Cardiac muscle cell (in vitro differentiated cells and primary cell): Measurements from ENCODE around the gene RNF13. TPM values are rescaled to one million over a fixed set of nuclear protein-coding genes. Genes with fewer than 3 reads are reported as not detected.

ENCODE experiments used
- DNase-seq, 2 donors: peaks; one replicate each; pipeline versions ENCODE4 v3.0.0 to v3.0.0-alpha.2; 2010 to 2017; ENCODE audit warnings: low read depth in 1 of 2, low spot score in 1 of 2
- H3K27ac ChIP-seq: fragments of 200-600 bp; sonication (generic); 2 replicates; pipeline ENCODE4 v1.5.1; 2016
- H3K27me3 ChIP-seq: fragments of 200-600 bp; sonication (generic); 2 replicates; pipeline ENCODE4 v1.6.0; 2016; ENCODE audit warnings: control low read depth
- H3K36me3 ChIP-seq: fragments of 200-600 bp; sonication (generic); 2 replicates; pipeline ENCODE4 v1.5.1; 2016; ENCODE audit warnings: control low read depth
- H3K4me1 ChIP-seq: fragments of 200-600 bp; sonication (generic); 2 replicates; pipeline ENCODE4 v1.8.1; 2017; ENCODE audit warnings: low read depth, mild to moderate bottlenecking, mixed run types
- H3K4me3 ChIP-seq: fragments of 200-600 bp; sonication (generic); 2 replicates; pipeline ENCODE4 v1.5.1; 2016; ENCODE audit warnings: mild to moderate bottlenecking
- H3K9me3 ChIP-seq: fragments of 200-600 bp; sonication (generic); 2 replicates; pipeline ENCODE4 v1.5.1; 2017; ENCODE audit warnings: low read depth, mild to moderate bottlenecking, control low read depth
- CTCF ChIP-seq: IDR thresholded peaks from 2 replicates; pipeline ENCODE4 v1.5.1; 2012; ENCODE audit warnings: low read depth, mild to moderate bottlenecking, low read length
- polyA plus RNA-seq: library from polyadenylated mRNA; unstranded; fragments of >200 nt; fragmentation: Nextera tagmentation; extraction: Ambion mirVana; gene quantifications from 2 replicates; pipeline ENCODE4 v1.2.1, GENCODE V29; 2016
- total RNA-seq: library from RNA; depleted of rRNA; stranded (reverse); fragments of >200 nt; gene quantifications from 2 replicates; pipeline ENCODE4 v1.2.3, GENCODE V29; 2016

RNF13 gene
- total and polyA plus RNA-seq, 2 experiments from 2014 or later: 15.9 to 44.7 TPM

DNA sequence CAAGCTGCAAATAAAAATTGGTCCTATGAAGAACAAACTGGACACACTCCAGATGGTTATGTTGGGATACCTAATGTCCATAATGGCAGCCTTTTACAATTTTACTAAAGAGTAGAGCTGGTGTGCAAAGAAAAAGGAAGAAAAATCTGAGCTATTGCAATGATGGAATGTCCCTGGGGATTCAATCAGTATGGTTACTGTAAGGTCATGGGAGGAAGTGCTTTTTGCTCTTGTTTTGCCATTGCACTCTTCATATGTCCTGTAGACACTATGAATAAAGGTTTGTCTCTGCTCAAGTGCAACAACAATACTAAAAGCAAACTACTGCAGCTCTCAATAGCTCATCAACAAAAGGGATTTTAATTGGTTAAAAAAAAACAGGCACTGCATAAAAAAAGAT lies 152.3 kb downstream of the RNF13 start:
- Histone ChIP-seq H3K27me3 (no peaks in the 10 kb centered on the region), H3K27ac (no peak overlapping the region), H3K36me3 (peaks cover 10% of the 10 kb centered on the region), H3K4me1 (peaks cover 24% of the 10 kb centered on the region), H3K9me3 (no peaks in the 10 kb centered on the region), H3K4me3 (no peak overlapping the region)
- TF ChIP-seq CTCF: no peak
- DNase-seq: peak in 1 of 2 donors; percentile 44

DNA sequence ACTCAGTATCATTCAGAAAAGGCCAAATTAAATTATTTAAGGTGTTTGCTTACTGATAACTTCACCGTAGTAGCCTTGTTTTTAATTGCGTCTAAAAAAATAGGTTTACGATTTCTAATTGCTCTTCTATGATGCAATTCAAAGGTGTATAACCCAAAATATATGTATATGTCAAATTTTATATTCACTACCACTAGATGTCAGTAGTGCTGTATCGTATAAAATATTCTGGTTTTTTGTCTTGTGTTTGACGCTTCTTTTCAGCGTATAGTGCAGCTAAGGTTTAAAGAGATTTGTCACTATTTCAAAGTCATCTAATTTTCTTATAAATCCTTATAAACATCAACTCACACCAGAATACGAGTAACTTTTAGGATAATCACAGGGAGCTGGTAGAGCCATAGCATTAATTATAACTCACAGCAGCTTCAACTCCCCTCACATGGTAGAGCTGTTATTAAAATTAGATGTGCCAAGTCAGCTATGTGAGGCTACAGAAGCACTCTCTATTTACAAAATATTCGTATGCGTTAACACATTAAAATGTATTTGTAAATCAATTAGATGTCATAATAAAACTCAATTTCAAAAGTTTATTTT lies 154.2 kb downstream of the RNF13 start:
- Histone ChIP-seq H3K4me1 (peaks cover 25% of the 10 kb centered on the region), H3K9me3 (no peaks in the 10 kb centered on the region), H3K27ac (no peak overlapping the region), H3K36me3 (peaks cover 10% of the 10 kb centered on the region), H3K4me3 (no peak overlapping the region), H3K27me3 (no peaks in the 10 kb centered on the region)
- TF ChIP-seq CTCF: peak; percentile 44
- DNase-seq: peak; percentile 37 to 71

DNA sequence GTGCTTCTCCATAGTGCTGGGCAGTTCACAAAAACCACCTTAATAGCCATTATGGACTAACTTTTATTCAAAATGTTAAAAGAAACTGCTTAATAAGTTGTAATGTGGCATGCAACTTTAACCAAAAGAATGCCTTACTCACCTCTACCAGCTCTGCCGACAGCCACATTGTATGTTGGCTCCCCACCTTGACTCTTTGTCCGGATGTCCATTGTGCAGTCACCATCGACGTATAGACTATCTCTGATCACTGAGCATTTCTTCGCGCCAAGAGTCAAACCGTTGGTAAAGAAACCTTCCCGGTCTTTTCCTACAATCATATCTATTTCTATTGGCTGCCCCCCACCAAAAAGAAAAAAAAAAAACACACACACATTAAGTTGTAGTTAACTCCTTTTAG lies 155.2 kb downstream of the RNF13 start:
- peaks cover 29% of the 10 kb centered on the region for H3K4me1 ChIP-seq
- peaks cover 10% of the 10 kb centered on the region for H3K36me3 ChIP-seq
- no peak for TF ChIP-seq CTCF
- peak in 1 of 2 donors; percentile 2 for DNase-seq
- no peaks in the 10 kb centered on the region for H3K9me3 ChIP-seq
- H3K4me3 ChIP-seq: peak overlapping the region; percentile 79
- H3K27me3 ChIP-seq: no peaks in the 10 kb centered on the region
- peak overlapping the region; percentile 89 for H3K27ac ChIP-seq

GRCh38 chr3:149969110-149969939 lies 156.3 kb downstream of the RNF13 start:
- Histone ChIP-seq H3K27me3 (no peaks in the 10 kb centered on the region), H3K36me3 (peaks cover 10% of the 10 kb centered on the region), H3K9me3 (no peaks in the 10 kb centered on the region), H3K4me1 (peaks cover 27% of the 10 kb centered on the region), H3K4me3 (peak overlapping the region; percentile 79), H3K27ac (peak overlapping the region; percentile 89)
- DNase-seq: peak; percentile 79 to 90
- TF ChIP-seq CTCF: peak; percentile 30

- Histone ChIP-seq H3K27ac (peak overlapping the region; percentile 89), H3K4me3 (peak overlapping the region; percentile 79), H3K4me1 (peaks cover 20% of the 10 kb centered on the region), H3K36me3 (peaks cover 10% of the 10 kb centered on the region), H3K9me3 (no peaks in the 10 kb centered on the region), H3K27me3 (no peaks in the 10 kb centered on the region)
- TF ChIP-seq CTCF: no peak
- peak; percentile 91 to 92 for DNase-seq
These were observed 157.1 kb downstream of the RNF13 start for GRCh38 chr3:149969940-149970715.
